ENCODE results near the gene TUBA1B. TPM values are rescaled to one million over a fixed set of nuclear protein-coding genes. Genes with fewer than 3 reads are reported as not detected.
A peak's percentile ranks its signal among the peaks of the same experiment; 100 is the strongest.

Gene TUBA1B
- polyA plus RNA-seq, 1 donor, result 1,176 TPM

DNA sequence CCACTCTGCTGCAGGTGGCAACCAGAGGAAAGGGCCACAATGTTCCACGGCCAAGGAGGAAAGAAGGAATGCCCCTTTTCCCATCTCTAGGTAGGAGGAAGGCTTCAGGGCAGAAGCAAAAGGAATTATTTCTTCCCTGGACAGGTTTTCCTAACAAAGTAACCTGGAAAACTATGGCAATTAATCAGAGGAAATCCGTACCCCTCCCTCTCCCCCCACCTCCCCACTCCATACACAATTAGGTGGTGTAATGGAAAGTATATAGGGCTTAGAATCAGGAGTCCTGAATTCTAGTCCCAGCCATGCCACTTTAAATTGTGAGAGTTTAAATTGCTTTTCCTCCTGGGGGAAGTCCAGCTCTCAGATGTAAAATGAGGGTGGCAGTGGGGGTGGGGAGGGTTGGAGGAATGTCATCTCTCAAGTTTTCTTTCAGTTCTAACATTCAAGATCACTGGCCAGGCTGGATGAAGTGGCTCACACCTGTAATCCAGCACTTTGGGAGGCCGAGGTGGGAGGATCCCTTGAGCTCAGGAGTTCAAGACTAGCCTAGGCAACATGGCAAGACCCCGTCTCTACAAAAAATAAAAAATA is 38.3 kb downstream of the TUBA1B start:
- no peak for DNase-seq

DNA sequence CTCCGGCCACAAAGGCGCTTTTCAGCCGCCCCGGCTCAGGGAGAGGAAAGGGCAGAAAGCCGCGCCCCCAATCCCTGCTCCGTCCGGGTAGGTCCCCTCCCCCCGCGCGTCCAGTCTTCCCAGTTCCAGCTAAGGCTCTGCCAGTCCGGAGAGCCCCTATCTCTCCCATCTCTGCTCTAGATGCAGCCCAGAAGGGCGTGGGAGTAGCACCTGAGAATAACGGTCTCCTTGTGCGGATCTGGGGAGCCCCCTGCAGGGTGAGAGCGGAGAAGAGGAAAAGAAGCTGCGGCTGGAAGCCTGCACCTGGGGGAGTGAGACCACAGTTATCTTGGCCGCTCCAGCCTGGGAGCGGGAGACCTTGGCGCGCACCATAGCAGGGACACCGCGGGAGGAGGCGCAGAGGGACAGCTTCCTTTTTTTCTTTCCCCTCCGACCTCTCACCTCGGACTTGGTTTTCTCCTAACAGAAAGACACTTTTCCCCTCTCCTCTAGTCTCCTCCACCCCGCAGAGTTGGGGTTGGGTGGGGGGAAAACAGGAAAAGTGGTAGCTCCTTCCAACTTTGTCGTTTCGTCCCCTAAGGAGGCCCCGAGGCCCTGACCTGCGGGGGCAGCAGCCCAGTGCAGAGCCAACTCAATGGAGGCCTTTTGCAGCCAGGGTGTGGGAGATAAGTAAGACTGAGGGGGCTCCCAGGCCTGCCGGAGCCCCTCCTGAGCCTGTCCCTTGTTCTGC is 38.9 kb downstream of the TUBA1B start:
- no peak for DNase-seq

GRCh38 chr12:49091836-49092085 is 39.4 kb downstream of the TUBA1B start:
- no peak for DNase-seq

GRCh38 chr12:49091056-49091835 is 39.9 kb downstream of the TUBA1B start:
- no peak for DNase-seq

GRCh38 chr12:49089821-49090773 is 41.1 kb downstream of the TUBA1B start:
- no peak for DNase-seq

GRCh38 chr12:49088932-49089330 is 42.3 kb downstream of the TUBA1B start:
- DNase-seq, result no peak

DNA sequence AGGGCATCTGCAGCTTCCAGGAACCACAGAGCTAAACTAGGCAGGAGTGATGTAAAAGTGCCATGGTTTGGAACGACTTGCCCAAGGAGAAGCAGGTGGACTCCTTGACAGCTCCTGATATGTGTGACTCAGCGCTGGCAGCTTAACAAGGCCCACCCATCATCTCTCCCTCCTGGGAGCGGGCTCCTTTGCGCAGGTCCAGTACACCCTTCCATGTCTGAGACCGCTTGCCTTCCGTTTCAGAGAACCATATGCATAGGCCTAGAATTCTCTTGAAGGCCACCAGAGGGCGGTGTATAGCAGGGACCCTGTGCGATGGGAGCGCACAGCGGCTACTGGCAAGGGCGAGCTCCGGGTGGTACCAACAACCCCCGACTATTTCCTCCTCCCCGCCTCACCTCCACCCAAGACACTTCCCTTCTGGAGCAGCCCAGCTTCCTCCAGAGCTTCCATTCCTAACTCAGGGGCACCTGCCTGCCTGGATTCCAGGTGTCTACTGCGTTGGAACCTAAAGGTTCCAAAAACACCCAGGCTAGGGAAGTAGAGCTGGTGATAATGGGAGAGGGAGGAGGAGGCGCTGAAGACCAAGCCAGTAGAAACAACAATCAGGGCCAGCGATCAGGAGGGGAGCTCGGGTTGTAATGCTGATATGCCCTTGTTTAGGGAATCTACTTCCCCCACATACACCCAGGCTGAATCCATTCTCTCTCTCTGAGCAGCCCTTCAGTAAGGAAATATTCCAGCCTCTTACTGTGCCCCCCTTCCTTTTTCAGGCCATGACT is 42.9 kb downstream of the TUBA1B start:
- DNase-seq, result peak; percentile 85

- no peak for DNase-seq
Measured at GRCh38 chr12:49086116-49086515, 45.1 kb downstream of the TUBA1B start.

- DNase-seq, result no peak
Measured at GRCh38 chr12:49084438-49084837, 46.8 kb downstream of the TUBA1B start.

DNA sequence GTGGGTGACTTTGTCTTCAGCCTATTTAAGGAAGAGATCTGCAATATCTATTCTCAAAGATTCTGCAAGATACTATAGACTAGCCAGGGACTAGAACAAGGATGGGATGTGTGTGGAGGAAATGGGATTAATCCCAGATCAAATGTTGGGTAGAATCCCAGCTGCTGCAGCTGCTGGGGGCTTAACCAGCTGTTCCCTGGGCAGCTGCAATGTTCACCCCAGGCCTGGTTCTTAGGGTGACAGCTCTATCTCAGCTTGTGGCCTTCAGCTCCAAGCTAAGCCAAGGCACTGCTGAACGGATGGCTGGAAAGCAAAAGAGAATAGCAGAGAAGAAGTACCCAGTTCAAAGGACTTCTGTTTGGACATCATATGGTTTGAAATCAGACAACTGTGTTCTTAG is 51.4 kb downstream of the TUBA1B start:
- no peak for DNase-seq

Other genes starting within 250 kb of the TUBA1B start
- 22.4 TPM for gene FKBP11, start 205.9 kb downstream of the TUBA1B start, polyA plus RNA-seq (ENCODE audit: insufficient read length)
- 128 TPM for gene ARF3, start 173.9 kb downstream of the TUBA1B start, polyA plus RNA-seq (ENCODE audit: insufficient read length)
- gene WNT10B, start 159.7 kb downstream of the TUBA1B start, polyA plus RNA-seq (ENCODE audit: insufficient read length), result 0.12 TPM
- not detected for gene WNT1, start 153.1 kb downstream of the TUBA1B start, polyA plus RNA-seq (ENCODE audit: insufficient read length)
- 65.9 TPM for gene DDN, start 132.0 kb downstream of the TUBA1B start, polyA plus RNA-seq (ENCODE audit: insufficient read length)
- 95.8 TPM for gene PRKAG1, start 112.6 kb downstream of the TUBA1B start, polyA plus RNA-seq (ENCODE audit: insufficient read length)
- gene KMT2D, start 70.6 kb downstream of the TUBA1B start, polyA plus RNA-seq (ENCODE audit: insufficient read length), result 57.7 TPM
- gene RHEBL1, start 61.4 kb downstream of the TUBA1B start, polyA plus RNA-seq (ENCODE audit: insufficient read length), result 1.8 TPM
- 0.25 TPM for gene DHH, start 36.6 kb downstream of the TUBA1B start, polyA plus RNA-seq (ENCODE audit: insufficient read length)
- 87.7 TPM for gene LMBR1L, start 20.5 kb downstream of the TUBA1B start, polyA plus RNA-seq (ENCODE audit: insufficient read length)
- 433 TPM for gene TUBA1A, start 57.7 kb upstream of the TUBA1B start, polyA plus RNA-seq (ENCODE audit: insufficient read length)
- 123 TPM for gene TUBA1C, start 133.7 kb upstream of the TUBA1B start, polyA plus RNA-seq (ENCODE audit: insufficient read length)
- not detected for gene PRPH, start 163.8 kb upstream of the TUBA1B start, polyA plus RNA-seq (ENCODE audit: insufficient read length)
- gene TROAP, start 191.9 kb upstream of the TUBA1B start, polyA plus RNA-seq (ENCODE audit: insufficient read length), result 35.9 TPM
- gene C1QL4, start 205.8 kb upstream of the TUBA1B start, polyA plus RNA-seq (ENCODE audit: insufficient read length), result 1.2 TPM
- gene DNAJC22, start 215.5 kb upstream of the TUBA1B start, polyA plus RNA-seq (ENCODE audit: insufficient read length), result 30.2 TPM
- gene SPATS2, start 236.1 kb upstream of the TUBA1B start, polyA plus RNA-seq (ENCODE audit: insufficient read length), result 60.5 TPM

Measured in left kidney (tissue), 2 donors.